HepG2 (cell line): ENCODE measurements around the gene PACS2. TPM values are rescaled to one million over a fixed set of nuclear protein-coding genes. Genes with fewer than 3 reads are reported as not detected.

Experiments used
- ATAC-seq: fragments of 200-7000 bp; cut with Tn5 transposase; 3 replicates; pipeline ENCODE4 v1.9.1; 2020; ENCODE audit warnings: mild to moderate bottlenecking, moderate library complexity
- BruUV-seq: library from RNA; stranded (reverse); fragments of 400-500 nt; replicated peaks from 2 replicates; lab custom pipeline; 2021; lab: Mats Ljungman, UMichigan
- CTCF ChIA-PET: fragments of 300-600 bp; formaldehyde crosslinking; extraction: SDS; loops from one replicate; lab custom pipeline; 2021; ENCODE audit warnings: low total read pairs, inconsistent platforms, low intra/inter-chr PET ratio; lab: Yijun Ruan, JAX
- POLR2A ChIA-PET: fragments of 350-600 bp; sonication (Branson Sonifier 250); formaldehyde crosslinking; loops from one replicate; lab custom pipeline; 2020; ENCODE audit warnings: antibody characterized with exemption, inconsistent platforms; lab: Yijun Ruan, JAX
- DNase-seq: peaks from one replicate; pipeline ENCODE4 v3.0.0-alpha.2; 2015; ENCODE audit warnings: low spot score
- FAIRE-seq: peaks from 3 replicates; lab custom pipeline; 2011; peaks lifted over from hg19 to GRCh38; lab: Jason Lieb, UNC
- H2AFZ ChIP-seq: one replicate; pipeline ENCODE4 v1.6.1; 2011; ENCODE audit warnings: low read length, inconsistent platforms
- H3K27ac ChIP-seq: fragments of 300-600 bp; 3 replicates; pipeline ENCODE4 v1.8.0; 2011; ENCODE audit warnings: mixed run types, mild to moderate bottlenecking, mixed read lengths, low read length, inconsistent platforms; ENCODE audit not compliant: insufficient read depth; ENCODE audit errors: extremely low read length
- H3K27me3 ChIP-seq, 2 experiments: fragments of 200-600 bp in 1 of 2; 2 replicates in 1 of 2; 3 replicates in 1 of 2; pipeline versions ENCODE4 v1.6.0 to v1.8.0; 2011; ENCODE audit warnings: low read length in 2 of 2, mild to moderate bottlenecking in 2 of 2, moderate library complexity in 2 of 2, inconsistent platforms in 1 of 2; ENCODE audit not compliant: insufficient read depth in 2 of 2, control insufficient read depth in 1 of 2
- H3K36me3 ChIP-seq, 2 experiments: fragments of 200-600 bp in 1 of 2; replicated peaks in 1 of 2; 2 replicates in 1 of 2; 3 replicates in 1 of 2; pipeline versions ENCODE4 v1.5.1 to v1.8.0; 2011; ENCODE audit warnings: low read length in 2 of 2, inconsistent platforms in 1 of 2; ENCODE audit not compliant: insufficient read depth in 2 of 2, control insufficient read depth in 1 of 2
- H3K4me1 ChIP-seq: 2 replicates; pipeline ENCODE4 v1.5.1; 2012; ENCODE audit warnings: low read length, inconsistent platforms; ENCODE audit not compliant: insufficient read depth
- H3K4me2 ChIP-seq: 2 replicates; pipeline ENCODE4 v1.6.0; 2011; ENCODE audit warnings: low read depth, low read length, inconsistent platforms
- H3K4me3 ChIP-seq, 3 experiments: fragments of 200-600 bp in 1 of 3; sonication (generic), shearing (Covaris generic) in 1 of 3; replicated peaks in 1 of 3; 2 replicates each; pipeline ENCODE4 v1.5.1; 2011 to 2016; ENCODE audit warnings: low read length in 3 of 3, inconsistent platforms in 2 of 3, low read depth in 2 of 3, mild to moderate bottlenecking in 2 of 3, control low read depth in 1 of 3, mixed read lengths in 1 of 3; ENCODE audit not compliant: insufficient read depth in 1 of 3
- H3K79me2 ChIP-seq: one replicate; pipeline ENCODE4 v1.6.1; 2011; ENCODE audit warnings: low read length, inconsistent platforms; ENCODE audit not compliant: insufficient read depth
- H3K9ac ChIP-seq: 2 replicates; pipeline ENCODE4 v1.6.0; 2011; ENCODE audit warnings: mild to moderate bottlenecking, low read depth, low read length, inconsistent platforms; ENCODE audit not compliant: insufficient read depth
- H3K9me3 ChIP-seq: 2 replicates; pipeline ENCODE4 v1.5.1; 2012; ENCODE audit warnings: mild to moderate bottlenecking, low read length
- H4K20me1 ChIP-seq: 2 replicates; pipeline ENCODE4 v1.6.0; 2011; ENCODE audit warnings: inconsistent platforms, mild to moderate bottlenecking, low read length, moderate library complexity; ENCODE audit not compliant: insufficient read depth
- DBP ChIP-seq: sonication (generic); formaldehyde crosslinking; IDR thresholded peaks from 2 replicates; pipeline ENCODE4 v1.4.0; 2020; ENCODE audit warnings: missing genetic modification reagents; ENCODE audit errors: not compliant biosample characterization
- GPBP1L1 ChIP-seq: sonication (generic); formaldehyde crosslinking; IDR thresholded peaks from 2 replicates; pipeline ENCODE4 v1.5.0; 2020; ENCODE audit warnings: mild to moderate bottlenecking, missing genetic modification reagents
- GPN1 ChIP-seq: sonication (generic); formaldehyde crosslinking; IDR thresholded peaks from 2 replicates; pipeline ENCODE4 v1.5.1; 2020; ENCODE audit warnings: missing genetic modification reagents, borderline replicate concordance
- HMG20B ChIP-seq: conservative IDR thresholded peaks from 2 replicates; pipeline ENCODE4 v1.6.1; 2016; ENCODE audit warnings: missing genetic modification reagents, missing compliant biosample characterization
- NFAT5 ChIP-seq: sonication (generic); formaldehyde crosslinking; IDR thresholded peaks from 2 replicates; pipeline ENCODE4 v1.4.0; 2020; ENCODE audit warnings: missing genetic modification reagents
- NFRKB ChIP-seq: fragments of 450-650 bp; IDR thresholded peaks from 2 replicates; pipeline ENCODE4 v1.6.1; 2017
- PHF20 ChIP-seq: sonication (generic); formaldehyde crosslinking; IDR thresholded peaks from 2 replicates; pipeline ENCODE4 v1.5.0; 2020; ENCODE audit warnings: mild to moderate bottlenecking, missing genetic modification reagents
- ZFP91 ChIP-seq: sonication (generic); formaldehyde crosslinking; IDR thresholded peaks from 2 replicates; pipeline ENCODE4 v1.9.0; 2022; ENCODE audit warnings: missing genetic modification reagents, mild to moderate bottlenecking, borderline replicate concordance
- ZNF512B ChIP-seq: sonication (generic); formaldehyde crosslinking; IDR thresholded peaks from 2 replicates; pipeline ENCODE4 v1.5.1; 2020; ENCODE audit warnings: missing genetic modification reagents, mild to moderate bottlenecking, borderline replicate concordance
- ZNF569 ChIP-seq: sonication (generic); formaldehyde crosslinking; IDR thresholded peaks from 2 replicates; pipeline ENCODE4 v1.5.0; 2020; ENCODE audit warnings: mild to moderate bottlenecking, missing genetic modification reagents, moderate library complexity, borderline replicate concordance
- ZNF772 ChIP-seq: sonication (generic); formaldehyde crosslinking; IDR thresholded peaks from 2 replicates; pipeline ENCODE4 v1.5.0; 2020; ENCODE audit warnings: mild to moderate bottlenecking, missing genetic modification reagents
- ZNF878 ChIP-seq: sonication (generic); formaldehyde crosslinking; IDR thresholded peaks from 2 replicates; pipeline ENCODE4 v1.8.1; 2023; ENCODE audit warnings: mild to moderate bottlenecking, missing genetic modification reagents, moderate library complexity
- WGBS: methylation state at CpG from one replicate; pipeline ENCODE4 v1.1.6; 2017; ENCODE audit warnings: low lambda C conversion rate; 5-methylcytosine and 5-hydroxymethylcytosine counted together
- in situ Hi-C: cut with HindIII; loops from 2 replicates; pipeline ENCODE4 v1.10.0; 2017; ENCODE audit warnings: low pct_unique_long_range_greater_than_20kb; ENCODE audit not compliant: extremely low pct_ligation_motif_present
- intact Hi-C: fragments of 100-400 bp; cut with micrococcal nuclease; formaldehyde crosslinking; loops from one replicate; pipeline ENCODE4 v1.10.0; 2022; ENCODE audit not compliant: unreplicated experiment
- polyA plus RNA-seq, 8 experiments: library from polyadenylated mRNA; depleted of rRNA in 3 of 8; stranded (reverse) in 7 of 8; unstranded in 1 of 8; fragments of >200 nt; fragmentation: Illumina TruSeq in 4 of 8; extraction: Trizol in 4 of 8; gene quantifications; 2 replicates each; pipeline versions ENCODE4 v1.2.1 to v1.2.3, GENCODE V29; 2011 to 2016; ENCODE audit warnings: low read depth in 4 of 8, missing spikeins in 1 of 8, mixed read lengths in 1 of 8; ENCODE audit not compliant: insufficient read depth in 1 of 8
- total RNA-seq, 5 experiments: library from RNA; depleted of rRNA; stranded (reverse); fragments of >200 nt; fragmentation: Illumina TruSeq; extraction: Trizol; gene quantifications; 2 replicates each; pipeline ENCODE4 v1.2.3, GENCODE V29; 2016; ENCODE audit warnings: low read depth in 1 of 5

The PACS2 gene
- total and polyA plus RNA-seq, 2 of the 13 experiments (the other 11 are each of a cell fraction or from before 2014, with no cell fraction given), result 23.6 to 27.6 TPM

GRCh38 chr14:105384041-105384557, 69.6 kb downstream of the PACS2 start:
- FAIRE-seq (no peak), ATAC-seq (no peak), DNase-seq (no peak)
- WGBS, result 92% methylated on average over 9 of the region's 23 CpGs
- intact Hi-C loops (no loop called here), in situ Hi-C loops (no loop called here)
- H2AFZ ChIP-seq, result no peak overlapping the region
- H3K4me3 ChIP-seq, result no peak overlapping the region
- no TSS peak for BruUV-seq
- no peaks in the 10 kb centered on the region for H4K20me1 ChIP-seq
- no peak overlapping the region for H3K4me2 ChIP-seq
- H3K9ac ChIP-seq, result no peak overlapping the region
- no peaks in the 10 kb centered on the region for H3K9me3 ChIP-seq
- ChIA-PET POLR2A (no interaction called here), CTCF (no interaction called here)
- no peaks in the 10 kb centered on the region for H3K79me2 ChIP-seq
- no peaks in the 10 kb centered on the region for H3K4me1 ChIP-seq
- no peaks in the 10 kb centered on the region for H3K27me3 ChIP-seq
- H3K36me3 ChIP-seq, result no peaks in the 10 kb centered on the region
- H3K27ac ChIP-seq, result no peak overlapping the region
- TF ChIP-seq ZFP91 (CRISPR knock-in tag), result no peak
- TF ChIP-seq DBP (CRISPR knock-in tag), result no peak
- no peak for TF ChIP-seq ZNF569
- no peak for TF ChIP-seq ZNF878 (CRISPR knock-in tag)
- no peak for TF ChIP-seq GPBP1L1 (CRISPR knock-in tag)
- TF ChIP-seq NFRKB, result no peak
- TF ChIP-seq PHF20, result no peak
- no peak for TF ChIP-seq HMG20B
- no peak for TF ChIP-seq ZNF772 (CRISPR knock-in tag)
- TF ChIP-seq NFAT5 (CRISPR knock-in tag), result no peak
- no peak for TF ChIP-seq ZNF512B
- no peak for TF ChIP-seq GPN1
